Immature natural killer cell (primary cell): ENCODE measurements around the gene FARS2. TPM values are rescaled to one million over a fixed set of nuclear protein-coding genes. Genes with fewer than 3 reads are reported as not detected.

Experiments used
- DNase-seq, 3 donors: peaks; one replicate each; pipeline ENCODE4 v3.0.0; 2022; ENCODE audit warnings: mixed read lengths in 1 of 3
- H3K27ac Mint-ChIP-seq, 6 donors: one replicate each; pipeline ENCODE4 v1.8.0; 2020; ENCODE audit warnings: mixed read lengths in 6 of 6, mild to moderate bottlenecking in 5 of 6, inconsistent platforms in 4 of 6, moderate library complexity in 3 of 6
- H3K27me3 Mint-ChIP-seq, 3 donors: one replicate each; pipeline ENCODE4 v1.8.0; 2020 to 2021; ENCODE audit warnings: low read depth in 3 of 3, mild to moderate bottlenecking in 3 of 3, mixed read lengths in 3 of 3, moderate library complexity in 3 of 3, inconsistent platforms in 1 of 3
- H3K36me3 Mint-ChIP-seq, 3 donors: one replicate each; pipeline ENCODE4 v1.8.0; 2020; ENCODE audit warnings: mixed read lengths in 3 of 3, inconsistent platforms in 2 of 3, mild to moderate bottlenecking in 2 of 3
- H3K4me1 Mint-ChIP-seq, 2 donors: one replicate each; pipeline ENCODE4 v1.8.0; 2020; ENCODE audit warnings: inconsistent platforms in 2 of 2, mild to moderate bottlenecking in 2 of 2, mixed read lengths in 2 of 2, moderate library complexity in 1 of 2
- H3K4me3 Mint-ChIP-seq, 5 donors: one replicate each; pipeline ENCODE4 v1.8.0; 2020; ENCODE audit warnings: mild to moderate bottlenecking in 5 of 5, mixed read lengths in 5 of 5, inconsistent platforms in 3 of 5, moderate library complexity in 3 of 5
- H3K9me3 Mint-ChIP-seq, 6 donors: one replicate each; pipeline ENCODE4 v1.8.0; 2020; ENCODE audit warnings: mild to moderate bottlenecking in 6 of 6, mixed read lengths in 6 of 6, inconsistent platforms in 4 of 6, moderate library complexity in 3 of 6
- polyA plus RNA-seq, 3 donors: library from polyadenylated mRNA; unstranded; fragments of 300-500 nt; fragmentation: Illumina TruSeq; gene quantifications; one replicate each; pipeline ENCODE4 v1.2.3, GENCODE V29; 2021

The FARS2 gene
- polyA plus RNA-seq, 3 donors from 2014 or later = 30.5 to 41.0 (median 40.2) TPM

DNA sequence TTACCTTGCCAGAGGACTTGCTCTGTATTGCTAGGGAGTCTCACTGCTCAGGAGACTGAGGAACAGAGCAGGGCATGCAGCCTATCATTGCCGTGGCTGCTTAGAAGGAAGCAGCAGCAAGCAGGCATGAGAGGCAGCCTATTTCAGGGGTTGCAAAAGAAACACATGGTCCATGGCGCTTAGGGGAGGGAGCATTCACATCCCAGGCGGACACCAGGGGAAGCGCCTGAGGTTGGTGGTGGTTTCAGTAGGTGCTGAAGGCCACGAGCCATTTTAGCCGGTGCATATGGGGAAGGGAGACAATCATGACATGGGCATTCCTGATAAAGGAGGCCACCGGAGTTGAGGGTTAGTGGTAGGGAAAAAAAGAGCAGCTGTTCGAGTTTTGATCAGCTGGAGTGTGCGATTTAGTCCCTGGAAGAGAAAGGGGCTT, 20.9 kb downstream of the FARS2 start:
- Mint-ChIP-seq H3K36me3 (peaks cover 0 to 4% (median 3%) of the 10 kb centered on the region in 3 donors), H3K9me3 (no peaks in the 10 kb centered on the region), H3K27me3 (no peaks in the 10 kb centered on the region), H3K4me1 (peaks cover 12 to 37% of the 10 kb centered on the region in 2 donors), H3K27ac (no peak overlapping the region), H3K4me3 (no peak overlapping the region)
- DNase-seq = no peak

- no peak for DNase-seq
- no peak overlapping the region for H3K4me3 Mint-ChIP-seq
- no peaks in the 10 kb centered on the region for H3K36me3 Mint-ChIP-seq
- no peaks in the 10 kb centered on the region for H3K27me3 Mint-ChIP-seq
- no peaks in the 10 kb centered on the region for H3K9me3 Mint-ChIP-seq
- peaks cover 12 to 41% of the 10 kb centered on the region in 2 donors for H3K4me1 Mint-ChIP-seq
- H3K27ac Mint-ChIP-seq = no peak overlapping the region
Observed at GRCh38 chr6:5285081-5285480, 23.8 kb downstream of the FARS2 start.

- Mint-ChIP-seq H3K36me3 (no peaks in the 10 kb centered on the region), H3K27me3 (no peaks in the 10 kb centered on the region), H3K27ac (no peak overlapping the region), H3K9me3 (no peaks in the 10 kb centered on the region), H3K4me3 (no peak overlapping the region), H3K4me1 (peaks cover 12 to 37% of the 10 kb centered on the region in 2 donors)
- no peak for DNase-seq
Observed at GRCh38 chr6:5285526-5285925, 24.2 kb downstream of the FARS2 start.

GRCh38 chr6:5286780-5287179, 25.5 kb downstream of the FARS2 start:
- H3K27ac Mint-ChIP-seq = peak overlapping the region in 1 of 6 donors; percentile 31
- H3K4me3 Mint-ChIP-seq = no peak overlapping the region
- H3K9me3 Mint-ChIP-seq = no peaks in the 10 kb centered on the region
- H3K4me1 Mint-ChIP-seq = peaks cover 12 to 42% of the 10 kb centered on the region in 2 donors
- no peak for DNase-seq
- H3K36me3 Mint-ChIP-seq = no peaks in the 10 kb centered on the region
- H3K27me3 Mint-ChIP-seq = no peaks in the 10 kb centered on the region

- Mint-ChIP-seq H3K27ac (peak overlapping the region in 1 of 6 donors; percentile 31), H3K4me1 (peaks cover 16 to 47% of the 10 kb centered on the region in 2 donors), H3K36me3 (no peaks in the 10 kb centered on the region), H3K4me3 (no peak overlapping the region), H3K27me3 (no peaks in the 10 kb centered on the region), H3K9me3 (no peaks in the 10 kb centered on the region)
- no peak for DNase-seq
Observed at GRCh38 chr6:5287205-5287965, 26.1 kb downstream of the FARS2 start.

DNA sequence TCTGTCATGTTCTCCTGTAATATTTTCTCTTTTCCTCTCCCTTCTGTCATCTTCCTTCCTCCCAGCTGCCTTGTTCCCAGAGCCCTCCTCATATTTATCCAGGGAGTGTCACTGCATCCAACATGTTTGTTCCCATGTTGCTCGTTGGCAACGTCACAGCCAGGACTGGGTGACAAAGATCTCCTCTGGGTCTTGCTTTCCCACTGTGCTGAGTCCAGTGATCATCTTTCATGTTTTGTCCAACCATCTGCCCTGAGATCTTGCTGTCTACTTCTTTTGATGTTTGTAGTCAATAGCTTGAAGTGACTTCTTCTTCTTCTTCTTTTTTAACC, 26.6 kb downstream of the FARS2 start:
- no peak for DNase-seq
- no peak overlapping the region for H3K4me3 Mint-ChIP-seq
- no peaks in the 10 kb centered on the region for H3K27me3 Mint-ChIP-seq
- H3K9me3 Mint-ChIP-seq = no peaks in the 10 kb centered on the region
- H3K36me3 Mint-ChIP-seq = no peaks in the 10 kb centered on the region
- peaks cover 20 to 49% of the 10 kb centered on the region in 2 donors for H3K4me1 Mint-ChIP-seq
- H3K27ac Mint-ChIP-seq = no peak overlapping the region

GRCh38 chr6:5290097-5290496, 28.8 kb downstream of the FARS2 start:
- no peaks in the 10 kb centered on the region for H3K9me3 Mint-ChIP-seq
- H3K27ac Mint-ChIP-seq = no peak overlapping the region
- H3K27me3 Mint-ChIP-seq = no peaks in the 10 kb centered on the region
- H3K36me3 Mint-ChIP-seq = no peaks in the 10 kb centered on the region
- no peak for DNase-seq
- H3K4me1 Mint-ChIP-seq = peaks cover 35 to 57% of the 10 kb centered on the region in 2 donors
- H3K4me3 Mint-ChIP-seq = no peak overlapping the region

DNA sequence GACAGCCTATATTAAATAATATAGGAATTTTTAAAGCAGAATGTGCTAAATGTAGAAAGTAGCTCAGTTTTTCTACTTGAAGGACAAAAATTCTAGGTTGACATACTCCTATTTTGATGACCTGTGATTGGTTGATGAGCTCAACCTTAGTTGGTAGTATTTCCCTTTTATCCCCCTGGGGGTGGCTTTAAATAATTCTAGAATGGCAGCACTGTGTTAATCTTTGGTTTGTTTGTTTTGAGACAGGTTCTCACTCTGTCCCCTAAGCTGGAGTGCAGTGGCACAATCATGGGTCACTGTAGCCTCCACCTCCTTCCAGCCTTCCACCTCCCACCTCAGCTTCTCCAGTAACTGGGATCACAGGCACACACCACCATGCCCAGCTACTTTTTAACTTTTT, 29.2 kb downstream of the FARS2 start:
- peaks cover 35 to 57% of the 10 kb centered on the region in 2 donors for H3K4me1 Mint-ChIP-seq
- no peak overlapping the region for H3K27ac Mint-ChIP-seq
- H3K9me3 Mint-ChIP-seq = no peaks in the 10 kb centered on the region
- H3K36me3 Mint-ChIP-seq = no peaks in the 10 kb centered on the region
- H3K27me3 Mint-ChIP-seq = no peaks in the 10 kb centered on the region
- DNase-seq = no peak
- H3K4me3 Mint-ChIP-seq = no peak overlapping the region

GRCh38 chr6:5292154-5292553, 30.8 kb downstream of the FARS2 start:
- H3K27me3 Mint-ChIP-seq = no peaks in the 10 kb centered on the region
- H3K27ac Mint-ChIP-seq = peak overlapping the region in 1 of 6 donors; percentile 62
- H3K9me3 Mint-ChIP-seq = no peaks in the 10 kb centered on the region
- H3K36me3 Mint-ChIP-seq = no peaks in the 10 kb centered on the region
- no peak for DNase-seq
- H3K4me1 Mint-ChIP-seq = peaks cover 29 to 52% of the 10 kb centered on the region in 2 donors
- no peak overlapping the region for H3K4me3 Mint-ChIP-seq

- DNase-seq = no peak
- H3K36me3 Mint-ChIP-seq = no peaks in the 10 kb centered on the region
- peaks cover 29 to 45% of the 10 kb centered on the region in 2 donors for H3K4me1 Mint-ChIP-seq
- no peaks in the 10 kb centered on the region for H3K9me3 Mint-ChIP-seq
- no peak overlapping the region for H3K4me3 Mint-ChIP-seq
- H3K27ac Mint-ChIP-seq = peak overlapping the region in 1 of 6 donors; percentile 80
- H3K27me3 Mint-ChIP-seq = no peaks in the 10 kb centered on the region
Observed at GRCh38 chr6:5293692-5294091, 32.4 kb downstream of the FARS2 start.

- Mint-ChIP-seq H3K27ac (peak overlapping the region in 1 of 6 donors; percentile 20), H3K9me3 (no peaks in the 10 kb centered on the region), H3K27me3 (no peaks in the 10 kb centered on the region), H3K4me3 (peak overlapping the region in 3 of 5 donors; percentile 12 to 35 (median 26)), H3K4me1 (peaks cover 27 to 52% of the 10 kb centered on the region in 2 donors), H3K36me3 (no peaks in the 10 kb centered on the region)
- peak in 1 of 3 donors; percentile 2 for DNase-seq
Observed at GRCh38 chr6:5294392-5295211, 33.3 kb downstream of the FARS2 start.

DNA sequence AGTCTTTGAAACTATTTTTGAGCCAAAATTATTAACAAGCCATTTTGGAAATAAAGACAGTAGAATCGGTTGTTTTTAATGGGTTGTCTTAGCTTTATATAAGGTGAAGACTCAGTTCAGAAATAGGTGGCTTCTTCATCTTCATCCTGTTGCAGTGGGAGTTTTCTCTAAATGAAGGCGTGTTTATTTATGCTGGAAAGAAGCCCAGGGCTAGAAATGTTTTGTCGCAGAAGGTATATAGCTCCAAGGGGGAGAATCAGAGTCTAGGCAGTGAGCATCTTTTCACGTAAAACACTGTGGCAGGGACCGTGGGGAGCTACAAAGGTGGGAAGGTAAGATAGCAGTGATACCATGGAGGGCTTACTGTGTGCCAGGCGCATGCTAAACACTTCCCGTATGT, 34.3 kb downstream of the FARS2 start:
- peaks cover 29 to 52% of the 10 kb centered on the region in 2 donors for H3K4me1 Mint-ChIP-seq
- H3K4me3 Mint-ChIP-seq = no peak overlapping the region

DNA sequence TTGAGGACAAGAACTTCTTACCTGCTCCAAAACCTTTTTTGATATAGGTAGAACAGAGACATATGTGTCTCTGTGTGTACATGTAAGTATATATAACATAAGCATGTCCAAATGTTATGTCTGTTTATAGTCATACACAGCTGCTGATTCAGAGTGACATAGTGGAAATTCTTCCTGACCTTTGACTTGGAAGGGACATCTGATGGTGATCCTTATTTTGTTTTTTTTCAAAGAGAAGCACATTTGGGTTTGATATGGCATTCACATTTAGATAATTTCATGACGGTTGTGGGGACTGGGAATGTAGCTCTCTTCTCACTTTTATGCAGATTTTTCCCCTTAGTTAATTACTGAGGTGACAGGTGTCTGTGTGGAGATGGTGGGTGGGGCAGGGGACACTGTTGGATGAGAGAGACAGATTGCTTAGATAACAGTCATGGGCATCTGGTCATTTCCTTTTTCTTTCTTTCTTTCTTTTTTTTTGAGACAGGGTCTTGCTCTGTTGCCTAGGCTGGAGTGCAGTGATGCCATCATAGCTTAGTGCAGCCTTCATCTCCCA, 39.0 kb downstream of the FARS2 start:
- no peak for DNase-seq
- Mint-ChIP-seq H3K4me1 (peaks cover 21 to 27% of the 10 kb centered on the region in 2 donors), H3K36me3 (no peaks in the 10 kb centered on the region), H3K9me3 (no peaks in the 10 kb centered on the region), H3K4me3 (no peak overlapping the region), H3K27me3 (no peaks in the 10 kb centered on the region), H3K27ac (no peak overlapping the region)

More for the DNA sequence above, 34.3 kb downstream of the FARS2 start:
- Mint-ChIP-seq H3K27ac (no peak overlapping the region), H3K36me3 (no peaks in the 10 kb centered on the region), H3K9me3 (no peaks in the 10 kb centered on the region), H3K27me3 (no peaks in the 10 kb centered on the region)
- DNase-seq = no peak
